Hepatocyte (in vitro differentiated cells): Measurements from ENCODE around the gene FBN1.
A peak's percentile ranks its signal among the peaks of the same experiment; 100 is the strongest.

Source experiments
- CTCF ChIP-seq: fragments of 200-600 bp; sonication (generic); IDR thresholded peaks from 2 replicates; pipeline ENCODE4 v1.5.1; 2016; ENCODE audit warnings: antibody characterized with exemption, mild to moderate bottlenecking; ENCODE audit not compliant: poor library complexity
- EZH2phosphoT487 ChIP-seq: fragments of 200-600 bp; sonication (generic); IDR thresholded peaks from one replicate; pipeline ENCODE4 v1.6.1; 2018; ENCODE audit warnings: antibody characterized with exemption, mild to moderate bottlenecking, low read depth, moderate library complexity; ENCODE audit not compliant: unreplicated experiment, severe bottlenecking

GRCh38 chr15:48647962-48648361 lies 2.5 kb upstream of the FBN1 start:
- TF ChIP-seq CTCF (peak; percentile 5), EZH2phosphoT487 (no peak)
